Body of pancreas (tissue), 4 donors: Measurements from ENCODE around the gene CPB1. TPM values are rescaled to one million over a fixed set of nuclear protein-coding genes. Genes with fewer than 3 reads are reported as not detected.
A peak's percentile ranks its signal among the peaks of the same experiment; 100 is the strongest.

Source experiments
- ATAC-seq: fragments of 150-250 bp; one replicate; pipeline ENCODE4 v1.9.1; 2016
- DNase-seq, 4 donors: peaks; one replicate each; pipeline ENCODE4 v3.0.0-alpha.2; 2019
- H3K27ac ChIP-seq, 4 donors: fragments of 200-600 bp; sonication (generic); 1 replicate in 3 of 4; 2 replicates in 1 of 4; pipeline versions ENCODE4 v1.5.1 to v1.6.1; 2016 to 2019; ENCODE audit warnings: mild to moderate bottlenecking in 1 of 4, mixed read lengths in 1 of 4, moderate library complexity in 1 of 4
- H3K27me3 ChIP-seq, 2 donors: fragments of 200-600 bp; sonication (generic); one replicate each; pipeline ENCODE4 v1.6.0; 2016; ENCODE audit warnings: mild to moderate bottlenecking in 1 of 2
- H3K36me3 ChIP-seq, 2 donors: fragments of 200-600 bp; sonication (generic); replicated peaks in 1 of 2; 2 replicates each; pipeline ENCODE4 v1.5.1; 2016; ENCODE audit warnings: low read depth in 2 of 2; ENCODE audit not compliant: insufficient read depth in 1 of 2
- H3K4me1 ChIP-seq: fragments of 200-600 bp; sonication (generic); one replicate; pipeline ENCODE4 v1.6.0; 2016
- H3K4me3 ChIP-seq, 2 donors: fragments of 200-600 bp; sonication (generic); 1 replicate in 1 of 2; 2 replicates in 1 of 2; pipeline ENCODE4 v1.5.1; 2016 to 2019
- H3K9me3 ChIP-seq, 3 donors: fragments of 200-600 bp; sonication (generic); 1 replicate in 2 of 3; 2 replicates in 1 of 3; pipeline ENCODE4 v1.5.1; 2016
- CTCF ChIP-seq, 7 experiments: fragments of 450-650 bp in 4 of 7; fragments of 200-600 bp in 3 of 7; sonication (generic) in 3 of 7; IDR thresholded peaks; one replicate each; pipeline ENCODE4 v1.5.1; 2016 to 2019; ENCODE audit warnings: antibody characterized with exemption in 7 of 7
- POLR2A ChIP-seq, 3 donors: fragments of 450-650 bp; IDR thresholded peaks; one replicate each; pipeline ENCODE4 v1.6.1; 2016; ENCODE audit warnings: antibody characterized with exemption in 3 of 3, mild to moderate bottlenecking in 2 of 3
- WGBS, 2 donors: methylation state at CpG; one replicate each; pipeline ENCODE4 v1.1.5; 2017; 5-methylcytosine and 5-hydroxymethylcytosine counted together
- intact Hi-C: fragments of 100-400 bp; cut with DNase I; formaldehyde crosslinking; loops from one replicate; pipeline ENCODE4 v1.15.1; 2023
- total RNA-seq, 2 donors: library from RNA; depleted of rRNA; stranded (reverse); fragments of >200 nt; gene quantifications; one replicate each; pipeline ENCODE4 v1.1.0, GENCODE V29; 2016

Gene CPB1
- total RNA-seq, 2 donors from 2014 or later: 8,425 to 24,571 TPM

GRCh38 chr3:148816981-148817525, 10.6 kb upstream of the CPB1 start:
- no peak for DNase-seq
- Histone ChIP-seq H3K4me1 (peaks cover 33% of the 10 kb centered on the region), H3K27me3 (no peaks in the 10 kb centered on the region), H3K27ac (no peak overlapping the region), H3K36me3 (no peaks in the 10 kb centered on the region), H3K4me3 (no peak overlapping the region), H3K9me3 (no peaks in the 10 kb centered on the region)
- WGBS, 2 donors: 10 to 24% methylated on average over 3 of the region's 3 CpGs
- no peak for TF ChIP-seq POLR2A (IDR thresholded peaks at IDR 0.05)
- no peak for TF ChIP-seq CTCF (IDR thresholded peaks at IDR 0.05)
- no peak for ATAC-seq
- intact Hi-C loops: no loop called here

- TF ChIP-seq CTCF (IDR thresholded peaks at IDR 0.05): no peak
- TF ChIP-seq POLR2A (IDR thresholded peaks at IDR 0.05): no peak
- ATAC-seq: no peak
- intact Hi-C loops: no loop called here
- Histone ChIP-seq H3K36me3 (no peaks in the 10 kb centered on the region), H3K9me3 (no peaks in the 10 kb centered on the region), H3K4me1 (peaks cover 34% of the 10 kb centered on the region), H3K27me3 (no peaks in the 10 kb centered on the region), H3K27ac (peak overlapping the region in 2 of 4 donors; percentile 1 to 12), H3K4me3 (no peak overlapping the region)
- no peak for DNase-seq
- 44% methylated on average over 7 of the region's 7 CpGs for WGBS, 2 donors
These were observed 7.0 kb upstream of the CPB1 start for GRCh38 chr3:148820361-148821245.

- Histone ChIP-seq H3K4me1 (peaks cover 42% of the 10 kb centered on the region), H3K4me3 (no peak overlapping the region), H3K27me3 (no peaks in the 10 kb centered on the region), H3K27ac (no peak overlapping the region), H3K36me3 (no peaks in the 10 kb centered on the region), H3K9me3 (no peaks in the 10 kb centered on the region)
- intact Hi-C loops: no loop called here
- ATAC-seq (no peak), DNase-seq (no peak)
- no peak for TF ChIP-seq CTCF (IDR thresholded peaks at IDR 0.05)
- no peak for TF ChIP-seq POLR2A (IDR thresholded peaks at IDR 0.05)
- 22 to 46% methylated on average over 1 of the region's 1 CpG for WGBS, 2 donors
These were observed 4.6 kb upstream of the CPB1 start for GRCh38 chr3:148823026-148823425.

- 50 to 51% methylated on average over 3 of the region's 3 CpGs for WGBS, 2 donors
- no peak for ATAC-seq
- Histone ChIP-seq H3K4me3 (no peak overlapping the region), H3K9me3 (no peaks in the 10 kb centered on the region), H3K4me1 (peaks cover 35% of the 10 kb centered on the region), H3K27ac (peak overlapping the region; percentile 53 to 85 (median 78)), H3K27me3 (no peaks in the 10 kb centered on the region), H3K36me3 (no peaks in the 10 kb centered on the region)
- DNase-seq: no peak
- intact Hi-C loops: no loop called here
- TF ChIP-seq POLR2A (IDR thresholded peaks at IDR 0.05) (no peak), CTCF (IDR thresholded peaks at IDR 0.05) (no peak)
These were observed 2.1 kb upstream of the CPB1 start for GRCh38 chr3:148825476-148825875.
